AG20443 (cell line): Measurements from ENCODE around the gene C4orf33.

Source experiments
- DNase-seq: peaks from one replicate; pipeline ENCODE4 v3.0.0; 2012; ENCODE audit warnings: low spot score, mixed read lengths

Gene C4orf33

GRCh38 chr4:129129143-129129542, 33.2 kb downstream of the C4orf33 start:
- no peak for DNase-seq

GRCh38 chr4:129131343-129131742, 35.4 kb downstream of the C4orf33 start:
- no peak for DNase-seq

GRCh38 chr4:129136433-129136832, 40.5 kb downstream of the C4orf33 start:
- DNase-seq: no peak

- no peak for DNase-seq
Measured at GRCh38 chr4:129138810-129139496, 43.0 kb downstream of the C4orf33 start.

- no peak for DNase-seq
Measured at GRCh38 chr4:129140521-129140920, 44.6 kb downstream of the C4orf33 start.

- DNase-seq: no peak
Measured at GRCh38 chr4:129143359-129143758, 47.4 kb downstream of the C4orf33 start.

GRCh38 chr4:129144755-129145206, 48.8 kb downstream of the C4orf33 start:
- DNase-seq: no peak

- DNase-seq: no peak
Measured at GRCh38 chr4:129145222-129145730, 49.3 kb downstream of the C4orf33 start.

GRCh38 chr4:129146639-129147038, 50.7 kb downstream of the C4orf33 start:
- DNase-seq: no peak

- no peak for DNase-seq
Measured at GRCh38 chr4:129148892-129149291, 52.9 kb downstream of the C4orf33 start.

GRCh38 chr4:129149906-129150305, 54.0 kb downstream of the C4orf33 start:
- DNase-seq: no peak

GRCh38 chr4:129152350-129152749, 56.4 kb downstream of the C4orf33 start:
- DNase-seq: no peak

- no peak for DNase-seq
Measured at GRCh38 chr4:129153700-129154099, 57.7 kb downstream of the C4orf33 start.

GRCh38 chr4:129162450-129162849, 66.5 kb downstream of the C4orf33 start:
- DNase-seq: no peak

GRCh38 chr4:129163427-129163826, 67.5 kb downstream of the C4orf33 start:
- DNase-seq: no peak

GRCh38 chr4:129164243-129164642, 68.3 kb downstream of the C4orf33 start:
- DNase-seq: no peak
